ENCODE data around the gene P2RX6.
A peak's percentile ranks its signal among the peaks of the same experiment; 100 is the strongest.

GRCh38 chr22:21022955-21023614, 8.1 kb downstream of the P2RX6 start:
- TF ChIP-seq CTCF (IDR thresholded peaks at IDR 0.05; ENCODE audit: borderline replicate concordance, extremely low read depth, low read length, poor library complexity, severe bottlenecking) (peak; percentile 21), EZH2 (IDR thresholded peaks at IDR 0.05; ENCODE audit: borderline replicate concordance, low read depth, low read length, severe bottlenecking) (no peak)

All from DND-41 (cell line).